22Rv1 (cell line): ENCODE results near the gene AUTS2.

Source experiments
- H3K27ac ChIP-seq: fragments of 450-650 bp; 2 replicates; pipeline ENCODE4 v1.5.1; 2017
- ZFX ChIP-seq: fragments of 450-650 bp; IDR thresholded peaks from 2 replicates; pipeline ENCODE4 v1.6.1; 2017; ENCODE audit warnings: antibody characterized with exemption, borderline replicate concordance
- TF ChIP-seq, protein P1 (sequence below): fragments of 450-650 bp; IDR thresholded peaks from 2 replicates; pipeline ENCODE4 v1.5.1; 2017; ENCODE audit warnings: mild to moderate bottlenecking

The AUTS2 gene

DNA sequence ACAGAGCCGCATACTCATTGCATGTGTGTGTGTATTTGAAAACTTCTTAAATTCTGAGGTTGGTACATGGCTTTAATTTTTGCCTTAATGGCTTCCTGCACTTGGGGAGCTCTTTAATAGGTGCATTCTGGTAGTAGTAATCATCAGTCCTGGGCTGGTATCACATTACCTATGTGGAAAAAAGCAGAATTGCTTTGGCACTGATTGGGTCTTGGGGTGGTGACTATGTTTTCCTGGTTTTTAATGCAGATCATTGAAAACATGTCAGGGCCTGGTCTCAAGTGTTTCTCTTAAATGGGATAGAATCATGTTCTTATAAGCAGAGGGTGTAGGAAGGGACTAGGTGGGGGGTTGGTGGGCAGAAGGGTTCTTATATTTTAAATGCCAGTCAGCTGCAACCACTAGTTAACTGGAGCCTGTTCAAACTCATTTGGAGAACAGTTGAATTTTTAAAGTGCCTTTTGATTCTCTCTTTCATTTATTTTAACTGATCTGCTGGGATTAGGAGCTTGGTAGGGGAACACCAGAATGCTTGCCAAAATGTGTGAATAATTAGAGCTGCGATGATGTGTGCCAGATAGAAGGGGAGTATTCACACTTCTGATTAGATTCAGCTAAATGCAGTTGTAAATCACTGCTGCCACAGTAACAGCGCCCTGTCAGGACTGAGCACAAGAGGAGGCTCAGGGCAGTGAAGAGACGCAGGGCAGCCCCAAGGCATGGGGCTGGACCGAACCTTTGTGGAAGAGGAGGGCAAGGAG lies 900.1 kb downstream of the AUTS2 start:
- no peak overlapping the region for H3K27ac ChIP-seq
- TF ChIP-seq, protein P1, sequence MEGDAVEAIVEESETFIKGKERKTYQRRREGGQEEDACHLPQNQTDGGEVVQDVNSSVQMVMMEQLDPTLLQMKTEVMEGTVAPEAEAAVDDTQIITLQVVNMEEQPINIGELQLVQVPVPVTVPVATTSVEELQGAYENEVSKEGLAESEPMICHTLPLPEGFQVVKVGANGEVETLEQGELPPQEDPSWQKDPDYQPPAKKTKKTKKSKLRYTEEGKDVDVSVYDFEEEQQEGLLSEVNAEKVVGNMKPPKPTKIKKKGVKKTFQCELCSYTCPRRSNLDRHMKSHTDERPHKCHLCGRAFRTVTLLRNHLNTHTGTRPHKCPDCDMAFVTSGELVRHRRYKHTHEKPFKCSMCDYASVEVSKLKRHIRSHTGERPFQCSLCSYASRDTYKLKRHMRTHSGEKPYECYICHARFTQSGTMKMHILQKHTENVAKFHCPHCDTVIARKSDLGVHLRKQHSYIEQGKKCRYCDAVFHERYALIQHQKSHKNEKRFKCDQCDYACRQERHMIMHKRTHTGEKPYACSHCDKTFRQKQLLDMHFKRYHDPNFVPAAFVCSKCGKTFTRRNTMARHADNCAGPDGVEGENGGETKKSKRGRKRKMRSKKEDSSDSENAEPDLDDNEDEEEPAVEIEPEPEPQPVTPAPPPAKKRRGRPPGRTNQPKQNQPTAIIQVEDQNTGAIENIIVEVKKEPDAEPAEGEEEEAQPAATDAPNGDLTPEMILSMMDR = no peak
- no peak for TF ChIP-seq ZFX

DNA sequence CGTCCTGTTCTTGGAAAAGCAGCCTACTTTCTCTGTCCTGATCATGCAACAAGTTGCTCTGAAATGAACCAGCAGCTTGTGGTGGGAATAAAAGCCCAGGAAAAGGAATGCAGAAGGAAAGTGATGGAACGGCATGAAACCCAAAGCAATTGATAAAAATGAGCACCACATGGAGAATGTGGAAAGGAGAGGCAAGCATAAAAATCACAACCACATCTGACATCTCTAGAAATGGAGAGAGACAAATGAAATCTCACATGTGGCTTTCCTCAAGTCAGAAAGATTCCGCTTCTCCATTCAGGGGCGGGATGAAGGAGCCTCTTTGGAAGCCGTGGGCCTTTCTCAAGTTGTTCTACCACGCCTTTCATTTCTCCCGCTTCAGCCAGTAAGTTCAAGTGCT lies 902.0 kb downstream of the AUTS2 start:
- H3K27ac ChIP-seq = no peak overlapping the region
- TF ChIP-seq, protein P1 = no peak
- no peak for TF ChIP-seq ZFX

DNA sequence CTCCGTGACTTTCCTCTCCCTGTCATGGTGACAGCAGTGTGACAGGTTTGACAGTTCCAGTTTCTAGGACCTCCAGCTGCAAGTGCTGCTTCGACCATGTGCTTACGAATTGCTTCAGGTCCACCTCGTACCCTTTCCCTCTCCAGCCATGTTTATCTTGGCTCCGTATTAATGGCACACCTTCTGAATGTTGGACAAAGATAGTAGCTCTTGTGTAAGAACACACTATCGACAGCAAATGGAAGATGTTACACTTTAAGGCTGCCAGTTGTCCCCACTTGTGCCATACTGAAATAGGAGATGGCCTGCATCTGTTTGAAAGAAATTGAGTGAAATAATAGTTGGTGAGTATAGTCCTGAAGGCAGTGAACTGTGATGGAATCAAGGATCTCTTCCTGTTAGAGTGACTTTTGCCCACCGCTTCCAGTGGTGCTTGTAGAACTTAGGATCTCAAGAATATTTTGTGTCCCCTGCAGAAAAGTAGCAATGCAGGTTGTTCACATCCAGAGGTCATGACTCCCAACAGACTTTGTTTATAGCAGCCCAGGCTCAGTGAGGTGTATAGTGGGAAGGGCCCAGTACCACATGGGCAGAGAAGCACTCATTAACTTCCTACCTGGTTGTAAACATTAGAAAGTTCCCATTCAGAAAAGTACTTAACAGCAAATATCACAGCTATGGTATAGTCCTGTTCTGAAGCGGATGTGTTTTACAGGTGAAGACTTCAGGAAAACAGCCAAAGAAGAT lies 904.0 kb downstream of the AUTS2 start:
- H3K27ac ChIP-seq = no peak overlapping the region
- TF ChIP-seq ZFX = no peak
- TF ChIP-seq, protein P1 = no peak

DNA sequence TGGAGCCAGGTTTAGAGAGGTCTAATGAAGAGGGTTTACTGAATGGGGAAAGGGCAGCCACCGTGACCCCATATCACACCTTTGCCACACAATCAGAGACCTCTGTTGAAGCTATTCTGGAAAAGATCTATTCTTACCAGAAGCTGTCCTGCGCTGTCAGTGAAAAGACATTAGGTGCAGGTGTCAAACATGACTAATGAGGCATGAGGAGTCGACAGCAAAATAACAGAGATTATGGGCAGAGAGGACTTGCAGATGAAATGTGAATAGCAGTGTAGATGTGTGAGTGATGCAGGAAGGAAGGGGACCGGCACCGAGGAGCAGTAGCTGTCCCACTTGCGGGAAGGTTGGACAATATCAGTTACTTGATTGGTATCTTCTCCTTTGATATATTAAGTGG lies 906.0 kb downstream of the AUTS2 start:
- no peak for TF ChIP-seq ZFX
- TF ChIP-seq, protein P1 = no peak
- no peak overlapping the region for H3K27ac ChIP-seq

DNA sequence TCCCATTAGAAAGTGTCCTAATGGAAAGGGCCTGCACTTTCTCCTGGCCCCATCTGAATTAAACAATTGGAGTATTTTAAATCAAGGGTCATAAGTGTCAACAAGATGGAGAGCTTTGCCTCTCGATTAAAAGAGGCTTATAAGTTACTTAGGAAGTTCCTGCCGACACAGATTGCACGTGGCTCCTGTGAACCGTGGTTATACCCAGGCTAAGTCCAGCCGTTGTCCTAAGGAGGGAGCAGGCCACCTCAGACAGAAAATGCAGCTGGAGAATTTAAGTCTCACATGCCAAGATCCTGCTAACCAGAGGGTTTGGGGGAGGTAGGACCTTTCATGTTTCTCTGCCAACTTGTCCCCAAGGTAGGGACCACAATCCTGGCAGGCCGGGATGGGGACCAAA lies 907.2 kb downstream of the AUTS2 start:
- H3K27ac ChIP-seq = no peak overlapping the region
- no peak for TF ChIP-seq ZFX
- TF ChIP-seq, protein P1 = no peak

DNA sequence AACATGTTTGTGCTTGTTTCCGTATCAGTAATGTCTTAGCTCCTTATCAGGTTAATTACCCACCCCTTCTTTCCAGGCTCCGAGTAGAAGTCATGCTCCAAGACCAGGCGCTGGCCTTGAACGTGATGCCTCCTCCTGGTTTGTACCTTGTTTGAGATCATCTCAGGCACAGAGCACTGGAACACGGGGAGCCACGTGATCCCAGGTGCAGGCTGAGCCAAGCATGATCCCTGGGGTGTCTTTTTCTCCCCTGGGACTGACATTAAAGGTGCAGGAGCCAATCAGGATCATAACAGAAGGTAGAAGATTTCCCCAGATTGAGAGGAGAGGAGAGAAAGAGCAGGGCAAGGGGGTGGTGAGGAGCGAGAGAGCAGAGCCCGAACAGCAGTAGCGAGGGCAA lies 907.6 kb downstream of the AUTS2 start:
- TF ChIP-seq ZFX = no peak
- TF ChIP-seq, protein P1 = no peak

DNA sequence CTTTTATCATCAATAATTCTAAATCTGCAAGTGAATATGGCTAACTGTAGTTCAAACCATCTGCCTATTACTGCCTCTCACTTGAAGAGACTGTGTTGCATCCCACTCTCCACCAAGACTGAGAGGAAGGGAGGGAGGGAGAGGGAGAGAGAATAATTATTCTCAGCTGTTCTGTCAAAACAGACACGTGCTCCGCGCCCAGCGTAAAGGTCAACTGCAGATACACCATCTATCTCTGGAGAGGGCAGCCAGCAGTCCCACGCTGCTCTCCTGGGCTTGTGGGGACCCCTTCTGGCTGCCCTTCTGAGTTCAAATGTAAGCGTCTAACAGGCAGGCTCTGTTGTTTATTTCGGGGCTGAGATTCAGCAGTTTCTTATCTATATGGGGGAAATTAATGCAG lies 908.2 kb downstream of the AUTS2 start:
- no peak overlapping the region for H3K27ac ChIP-seq
- TF ChIP-seq ZFX = no peak
- TF ChIP-seq, protein P1 = no peak

More for the DNA sequence above, 907.6 kb downstream of the AUTS2 start:
- no peak overlapping the region for H3K27ac ChIP-seq
